Testis (tissue), 3 donors: ENCODE results near the gene INSYN2A. TPM values are rescaled to one million over a fixed set of nuclear protein-coding genes. Genes with fewer than 3 reads are reported as not detected.

ENCODE experiments used
- DNase-seq: peaks from one replicate; pipeline ENCODE4 v3.0.0-alpha.2; 2019
- H3K27ac ChIP-seq, 2 donors: fragments of 200-600 bp; sonication (generic); one replicate each; pipeline ENCODE4 v1.5.1; 2019
- H3K27me3 ChIP-seq: fragments of 200-600 bp; sonication (generic); one replicate; pipeline ENCODE4 v1.5.1; 2019
- H3K36me3 ChIP-seq: fragments of 200-600 bp; sonication (generic); one replicate; pipeline ENCODE4 v1.5.1; 2017; ENCODE audit warnings: low read depth; ENCODE audit errors: missing control alignments
- H3K4me1 ChIP-seq: fragments of 200-600 bp; sonication (generic); one replicate; pipeline ENCODE4 v1.5.1; 2019
- H3K4me3 ChIP-seq, 2 donors: fragments of 200-600 bp; sonication (generic); one replicate each; pipeline ENCODE4 v1.5.1; 2017 to 2019
- H3K9me3 ChIP-seq: fragments of 200-600 bp; sonication (generic); one replicate; pipeline ENCODE4 v1.5.1; 2017
- POLR2A ChIP-seq: fragments of 450-650 bp; IDR thresholded peaks from one replicate; pipeline ENCODE4 v1.6.1; 2017; ENCODE audit warnings: antibody characterized with exemption, mild to moderate bottlenecking, moderate library complexity
- WGBS, 2 donors: methylation state at CpG; one replicate each; pipeline ENCODE4 v1.1.5; 2018; 5-methylcytosine and 5-hydroxymethylcytosine counted together
- intact Hi-C: fragments of 100-400 bp; cut with DNase I; formaldehyde crosslinking; loops from one replicate; pipeline ENCODE4 v1.15.1; 2023; ENCODE audit warnings: low total_unique reads
- polyA plus RNA-seq: library from polyadenylated mRNA; stranded (reverse); fragments of 350-450 nt; fragmentation: Illumina TruSeq; extraction: RNeasy Lipid Tissue Mini Kit (QIAGEN cat#74804); gene quantifications from one replicate; pipeline ENCODE4 v1.2.3, GENCODE V29; 2014; ENCODE audit warnings: low read depth, low replicate concordance; ENCODE audit not compliant: insufficient read depth
- total RNA-seq, 2 donors: library from RNA; depleted of rRNA; stranded (reverse); fragments of >200 nt; gene quantifications; one replicate each; pipeline ENCODE4 v1.2.3, GENCODE V29; 2016
- TF ChIP-seq, protein P1 (sequence below), 3 experiments: fragments of 450-650 bp in 2 of 3; fragments of 200-600 bp in 1 of 3; sonication (generic) in 1 of 3; IDR thresholded peaks; one replicate each; pipeline ENCODE4 v1.5.1; 2016 to 2019; ENCODE audit warnings: antibody characterized with exemption in 3 of 3, mild to moderate bottlenecking in 2 of 3, moderate library complexity in 1 of 3

Gene INSYN2A
- total and polyA plus RNA-seq, 3 donors from 2014 or later = 1.4 to 2.4 (median 2.0) TPM

DNA sequence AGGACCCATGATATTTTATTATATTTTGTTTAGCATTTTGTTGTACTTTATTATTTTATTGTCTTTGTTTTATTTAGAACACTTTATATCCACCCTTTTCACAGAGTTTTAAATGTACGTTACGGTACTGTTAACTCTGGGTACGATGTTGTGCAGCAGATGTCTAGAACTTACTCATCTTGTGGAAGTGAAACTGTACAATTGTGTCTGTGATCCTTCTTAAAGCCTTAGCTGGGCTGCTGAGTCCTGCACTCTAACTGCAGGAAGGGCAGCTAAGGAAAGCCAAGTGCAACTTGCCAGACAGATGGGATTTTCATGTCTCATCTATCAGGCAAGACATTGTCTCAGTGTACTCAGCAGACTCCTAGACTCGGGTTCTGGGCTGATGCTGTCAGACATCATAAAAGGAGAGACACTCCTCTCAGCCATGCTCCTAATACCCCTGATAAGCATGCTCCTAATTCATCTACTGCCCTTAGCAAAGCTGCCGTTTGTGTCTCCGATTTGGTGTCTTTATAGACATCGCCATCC lies 14.6 kb upstream of the INSYN2A start:
- intact Hi-C loops = no loop called here
- Histone ChIP-seq H3K9me3 (no peaks in the 10 kb centered on the region), H3K4me3 (no peak overlapping the region), H3K36me3 (no peaks in the 10 kb centered on the region), H3K27me3 (no peaks in the 10 kb centered on the region), H3K4me1 (no peaks in the 10 kb centered on the region), H3K27ac (no peak overlapping the region)
- no peak for DNase-seq
- 87 to 89% methylated on average over 7 of the region's 7 CpGs for WGBS, 2 donors
- TF ChIP-seq, protein P1, sequence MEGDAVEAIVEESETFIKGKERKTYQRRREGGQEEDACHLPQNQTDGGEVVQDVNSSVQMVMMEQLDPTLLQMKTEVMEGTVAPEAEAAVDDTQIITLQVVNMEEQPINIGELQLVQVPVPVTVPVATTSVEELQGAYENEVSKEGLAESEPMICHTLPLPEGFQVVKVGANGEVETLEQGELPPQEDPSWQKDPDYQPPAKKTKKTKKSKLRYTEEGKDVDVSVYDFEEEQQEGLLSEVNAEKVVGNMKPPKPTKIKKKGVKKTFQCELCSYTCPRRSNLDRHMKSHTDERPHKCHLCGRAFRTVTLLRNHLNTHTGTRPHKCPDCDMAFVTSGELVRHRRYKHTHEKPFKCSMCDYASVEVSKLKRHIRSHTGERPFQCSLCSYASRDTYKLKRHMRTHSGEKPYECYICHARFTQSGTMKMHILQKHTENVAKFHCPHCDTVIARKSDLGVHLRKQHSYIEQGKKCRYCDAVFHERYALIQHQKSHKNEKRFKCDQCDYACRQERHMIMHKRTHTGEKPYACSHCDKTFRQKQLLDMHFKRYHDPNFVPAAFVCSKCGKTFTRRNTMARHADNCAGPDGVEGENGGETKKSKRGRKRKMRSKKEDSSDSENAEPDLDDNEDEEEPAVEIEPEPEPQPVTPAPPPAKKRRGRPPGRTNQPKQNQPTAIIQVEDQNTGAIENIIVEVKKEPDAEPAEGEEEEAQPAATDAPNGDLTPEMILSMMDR (IDR thresholded peaks at IDR 0.05) = no peak
- TF ChIP-seq POLR2A = no peak

DNA sequence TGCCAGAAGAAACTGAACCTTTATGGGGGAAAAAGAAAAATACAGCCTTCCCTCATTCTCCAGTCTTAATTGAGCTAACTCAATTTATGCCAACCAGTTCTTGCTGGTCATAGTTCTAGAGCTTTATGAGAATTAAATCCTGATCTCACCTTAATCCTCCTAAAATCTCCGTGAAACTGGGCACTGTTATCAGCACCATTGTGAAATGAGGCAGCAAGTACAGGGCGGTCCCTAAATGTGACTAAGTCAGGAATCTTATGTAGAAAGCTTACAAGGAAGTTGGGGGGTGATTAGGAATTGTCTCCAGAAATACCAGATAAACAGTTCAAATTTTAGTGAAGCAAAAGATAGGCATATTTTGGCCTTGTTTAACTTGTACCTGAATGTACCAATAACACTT lies 10.7 kb upstream of the INSYN2A start:
- H3K9me3 ChIP-seq = no peaks in the 10 kb centered on the region

DNA sequence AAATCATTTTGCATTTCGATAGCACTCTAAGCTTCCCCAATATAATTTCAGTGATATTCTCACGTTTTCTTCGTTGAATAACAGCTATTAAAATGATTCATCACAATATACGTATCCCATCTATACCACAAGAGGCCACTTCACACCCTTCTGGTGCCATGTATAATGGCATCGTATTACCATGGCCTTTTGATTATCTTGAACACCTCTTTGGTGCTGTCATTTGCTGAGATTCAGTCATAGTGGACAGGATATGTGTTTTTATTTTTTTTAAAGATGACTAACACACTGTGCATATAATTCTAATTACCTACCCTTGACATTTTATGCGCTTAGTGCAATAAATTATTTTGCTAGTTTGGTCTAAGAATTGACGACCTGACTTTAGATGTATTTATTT lies 6.7 kb upstream of the INSYN2A start:
- TF ChIP-seq, protein P1 (IDR thresholded peaks at IDR 0.05) = no peak
- TF ChIP-seq POLR2A = no peak
- WGBS, 2 donors = 93 to 94% methylated on average over 7 of the region's 7 CpGs
- no peaks in the 10 kb centered on the region for H3K36me3 ChIP-seq
- no peaks in the 10 kb centered on the region for H3K4me1 ChIP-seq
- H3K4me3 ChIP-seq = no peak overlapping the region
- DNase-seq = no peak
- H3K27me3 ChIP-seq = no peaks in the 10 kb centered on the region
- H3K27ac ChIP-seq = no peak overlapping the region
- intact Hi-C loops = no loop called here
- no peaks in the 10 kb centered on the region for H3K9me3 ChIP-seq

More for the DNA sequence above, 10.7 kb upstream of the INSYN2A start:
- WGBS, 2 donors = 90 to 97% methylated on average over 2 of the region's 2 CpGs
- Histone ChIP-seq H3K4me3 (no peak overlapping the region), H3K4me1 (no peaks in the 10 kb centered on the region), H3K36me3 (no peaks in the 10 kb centered on the region), H3K27ac (no peak overlapping the region), H3K27me3 (no peaks in the 10 kb centered on the region)
- DNase-seq = no peak
- TF ChIP-seq, protein P1 (IDR thresholded peaks at IDR 0.05) = no peak
- no peak for TF ChIP-seq POLR2A
- intact Hi-C loops = no loop called here

GRCh38 chr10:127200646-127201045 lies 4.3 kb upstream of the INSYN2A start:
- no peaks in the 10 kb centered on the region for H3K36me3 ChIP-seq
- no peaks in the 10 kb centered on the region for H3K27me3 ChIP-seq
- TF ChIP-seq, protein P1 (IDR thresholded peaks at IDR 0.05) = no peak
- no peak for TF ChIP-seq POLR2A
- intact Hi-C loops = no loop called here
- 91 to 95% methylated on average over 8 of the region's 8 CpGs for WGBS, 2 donors
- no peak overlapping the region for H3K27ac ChIP-seq
- H3K9me3 ChIP-seq = no peaks in the 10 kb centered on the region
- H3K4me1 ChIP-seq = peaks cover 8% of the 10 kb centered on the region
- no peak for DNase-seq
- no peak overlapping the region for H3K4me3 ChIP-seq

DNA sequence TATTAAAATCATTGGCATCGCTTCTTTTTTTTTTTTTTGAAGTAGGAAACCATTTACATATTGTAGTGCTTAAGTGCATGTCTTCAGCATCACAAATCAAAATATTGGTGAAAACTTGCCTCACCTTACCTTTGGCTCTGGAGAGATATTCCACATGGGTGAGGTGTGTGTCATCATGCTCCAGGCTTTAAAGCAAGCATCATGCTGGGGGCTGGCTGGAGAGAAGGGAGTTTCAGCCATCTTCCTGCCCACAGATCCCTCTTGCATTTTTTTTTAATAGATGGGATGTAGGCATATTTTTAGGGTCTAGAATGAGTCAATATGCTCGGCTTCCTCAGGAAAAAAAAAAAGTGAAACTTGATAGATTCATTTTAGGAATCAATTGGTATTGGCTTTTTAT lies 2.3 kb upstream of the INSYN2A start:
- Histone ChIP-seq H3K27me3 (no peaks in the 10 kb centered on the region), H3K4me1 (peaks cover 22% of the 10 kb centered on the region), H3K9me3 (no peaks in the 10 kb centered on the region), H3K36me3 (no peaks in the 10 kb centered on the region), H3K27ac (no peak overlapping the region), H3K4me3 (no peak overlapping the region)
- no peak for DNase-seq
- 91 to 95% methylated on average over 2 of the region's 2 CpGs for WGBS, 2 donors
- intact Hi-C loops = no loop called here
- TF ChIP-seq, protein P1 (IDR thresholded peaks at IDR 0.05) = no peak
- TF ChIP-seq POLR2A = no peak
